ENCODE measurements around the gene KRT79.

DNA sequence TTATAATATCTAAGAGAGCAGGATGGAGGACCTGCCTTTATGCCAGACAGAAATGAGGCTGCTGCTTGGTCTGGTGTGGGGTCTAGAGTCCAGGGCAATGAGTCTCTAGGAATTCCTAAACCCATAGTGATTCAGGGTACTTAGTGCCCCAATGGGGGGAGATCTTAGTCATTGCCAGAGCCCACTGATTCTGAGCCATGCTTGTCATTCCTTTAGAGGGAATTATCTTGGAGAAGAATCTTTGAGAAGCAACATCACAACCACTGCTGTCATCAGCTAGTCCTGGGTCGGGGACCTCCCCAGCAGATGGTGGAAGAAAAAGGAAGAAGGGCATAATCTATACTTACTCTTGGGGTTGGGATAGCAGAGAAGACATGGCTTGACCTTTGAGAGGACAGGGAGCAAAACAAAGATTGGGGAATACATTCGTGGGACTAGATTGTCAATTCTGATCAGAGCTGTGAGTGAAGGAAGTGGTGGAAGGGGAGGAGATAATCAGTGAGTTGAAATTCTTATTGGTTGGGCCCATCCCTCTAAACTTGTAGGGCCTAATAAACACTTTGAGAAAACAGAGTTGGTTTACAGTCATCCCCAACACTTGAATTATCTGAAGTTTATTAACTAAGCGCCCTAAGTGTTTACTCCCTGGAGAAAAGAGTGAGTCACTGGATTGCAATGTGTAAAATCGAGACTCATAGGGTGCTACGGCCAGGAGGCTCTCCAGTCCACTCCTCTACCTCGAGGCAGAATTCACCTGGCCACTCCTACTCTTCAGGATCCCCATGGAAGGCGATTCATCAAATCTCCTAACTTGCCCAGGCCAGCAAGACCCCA, 35.2 kb downstream of the KRT79 start:
- TF ChIP-seq, protein P1, sequence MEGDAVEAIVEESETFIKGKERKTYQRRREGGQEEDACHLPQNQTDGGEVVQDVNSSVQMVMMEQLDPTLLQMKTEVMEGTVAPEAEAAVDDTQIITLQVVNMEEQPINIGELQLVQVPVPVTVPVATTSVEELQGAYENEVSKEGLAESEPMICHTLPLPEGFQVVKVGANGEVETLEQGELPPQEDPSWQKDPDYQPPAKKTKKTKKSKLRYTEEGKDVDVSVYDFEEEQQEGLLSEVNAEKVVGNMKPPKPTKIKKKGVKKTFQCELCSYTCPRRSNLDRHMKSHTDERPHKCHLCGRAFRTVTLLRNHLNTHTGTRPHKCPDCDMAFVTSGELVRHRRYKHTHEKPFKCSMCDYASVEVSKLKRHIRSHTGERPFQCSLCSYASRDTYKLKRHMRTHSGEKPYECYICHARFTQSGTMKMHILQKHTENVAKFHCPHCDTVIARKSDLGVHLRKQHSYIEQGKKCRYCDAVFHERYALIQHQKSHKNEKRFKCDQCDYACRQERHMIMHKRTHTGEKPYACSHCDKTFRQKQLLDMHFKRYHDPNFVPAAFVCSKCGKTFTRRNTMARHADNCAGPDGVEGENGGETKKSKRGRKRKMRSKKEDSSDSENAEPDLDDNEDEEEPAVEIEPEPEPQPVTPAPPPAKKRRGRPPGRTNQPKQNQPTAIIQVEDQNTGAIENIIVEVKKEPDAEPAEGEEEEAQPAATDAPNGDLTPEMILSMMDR (IDR thresholded peaks at IDR 0.05): no peak
- TF ChIP-seq MAX (IDR thresholded peaks at IDR 0.05; ENCODE audit: low read depth) (no peak), SMC3 (IDR thresholded peaks at IDR 0.05; ENCODE audit: low read depth, low read length) (no peak), YY1 (IDR thresholded peaks at IDR 0.05; ENCODE audit: low read depth) (no peak), POLR2AphosphoS5 (IDR thresholded peaks at IDR 0.05; ENCODE audit: low read depth, low read length) (no peak), TAF1 (IDR thresholded peaks at IDR 0.05; ENCODE audit: borderline replicate concordance, low read depth, low read length) (no peak), MXI1 (IDR thresholded peaks at IDR 0.05; ENCODE audit: low read depth, low read length) (no peak), EP300 (IDR thresholded peaks at IDR 0.05; ENCODE audit: borderline replicate concordance in 1 of 2, low read depth in 1 of 2, low read length in 1 of 2) (no peak)
- TF ChIP-seq, protein P2, sequence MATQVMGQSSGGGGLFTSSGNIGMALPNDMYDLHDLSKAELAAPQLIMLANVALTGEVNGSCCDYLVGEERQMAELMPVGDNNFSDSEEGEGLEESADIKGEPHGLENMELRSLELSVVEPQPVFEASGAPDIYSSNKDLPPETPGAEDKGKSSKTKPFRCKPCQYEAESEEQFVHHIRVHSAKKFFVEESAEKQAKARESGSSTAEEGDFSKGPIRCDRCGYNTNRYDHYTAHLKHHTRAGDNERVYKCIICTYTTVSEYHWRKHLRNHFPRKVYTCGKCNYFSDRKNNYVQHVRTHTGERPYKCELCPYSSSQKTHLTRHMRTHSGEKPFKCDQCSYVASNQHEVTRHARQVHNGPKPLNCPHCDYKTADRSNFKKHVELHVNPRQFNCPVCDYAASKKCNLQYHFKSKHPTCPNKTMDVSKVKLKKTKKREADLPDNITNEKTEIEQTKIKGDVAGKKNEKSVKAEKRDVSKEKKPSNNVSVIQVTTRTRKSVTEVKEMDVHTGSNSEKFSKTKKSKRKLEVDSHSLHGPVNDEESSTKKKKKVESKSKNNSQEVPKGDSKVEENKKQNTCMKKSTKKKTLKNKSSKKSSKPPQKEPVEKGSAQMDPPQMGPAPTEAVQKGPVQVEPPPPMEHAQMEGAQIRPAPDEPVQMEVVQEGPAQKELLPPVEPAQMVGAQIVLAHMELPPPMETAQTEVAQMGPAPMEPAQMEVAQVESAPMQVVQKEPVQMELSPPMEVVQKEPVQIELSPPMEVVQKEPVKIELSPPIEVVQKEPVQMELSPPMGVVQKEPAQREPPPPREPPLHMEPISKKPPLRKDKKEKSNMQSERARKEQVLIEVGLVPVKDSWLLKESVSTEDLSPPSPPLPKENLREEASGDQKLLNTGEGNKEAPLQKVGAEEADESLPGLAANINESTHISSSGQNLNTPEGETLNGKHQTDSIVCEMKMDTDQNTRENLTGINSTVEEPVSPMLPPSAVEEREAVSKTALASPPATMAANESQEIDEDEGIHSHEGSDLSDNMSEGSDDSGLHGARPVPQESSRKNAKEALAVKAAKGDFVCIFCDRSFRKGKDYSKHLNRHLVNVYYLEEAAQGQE (IDR thresholded peaks at IDR 0.05; ENCODE audit: low read depth, low read length): no peak

All from SK-N-SH (cell line).